SH-SY5Y (cell line): ENCODE data around the gene GNA15.

Experiments used
- GATA2 ChIP-seq: IDR thresholded peaks from 2 replicates; pipeline ENCODE4 v1.6.1; 2011; ENCODE audit warnings: mild to moderate bottlenecking, low read depth, low read length
- GATA3 ChIP-seq: IDR thresholded peaks from 2 replicates; pipeline ENCODE4 v1.6.1; 2011; ENCODE audit warnings: low read depth, mild to moderate bottlenecking, low read length, moderate library complexity

DNA sequence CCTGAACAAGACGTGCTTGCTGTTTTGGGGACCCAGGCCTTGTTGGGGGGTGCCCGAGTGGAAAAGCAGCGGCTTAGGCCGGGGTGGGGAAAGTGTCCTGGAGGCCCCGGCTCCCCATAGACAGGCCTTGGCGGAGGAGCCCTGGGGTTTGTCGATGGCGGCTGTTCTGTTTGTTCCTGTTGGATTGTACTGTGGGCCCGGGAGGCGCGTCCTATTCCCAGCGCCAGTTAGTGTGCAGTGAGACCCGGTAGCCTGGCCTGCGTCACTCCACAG, 61.0 kb downstream of the GNA15 start:
- no peak for TF ChIP-seq GATA2
- TF ChIP-seq GATA3: no peak
